Gastroesophageal sphincter (tissue), 3 donors: Measurements from ENCODE around the gene NEK3.

ENCODE experiments used
- CTCF ChIP-seq, 4 experiments: fragments of 200-600 bp in 2 of 4; fragments of 450-650 bp in 2 of 4; sonication (generic) in 1 of 4; IDR thresholded peaks; one replicate each; pipeline ENCODE4 v1.5.1; 2017 to 2019; ENCODE audit warnings: antibody characterized with exemption in 4 of 4, mild to moderate bottlenecking in 2 of 4, moderate library complexity in 2 of 4
- POLR2A ChIP-seq, 2 donors: fragments of 450-650 bp; IDR thresholded peaks; one replicate each; pipeline ENCODE4 v1.6.1; 2017; ENCODE audit warnings: antibody characterized with exemption in 2 of 2, mild to moderate bottlenecking in 2 of 2, moderate library complexity in 1 of 2

GRCh38 chr13:52125547-52125946 is 33.9 kb downstream of the NEK3 start:
- TF ChIP-seq CTCF (IDR thresholded peaks at IDR 0.05) (no peak), POLR2A (IDR thresholded peaks at IDR 0.05) (no peak)
